AG10803 (cell line): ENCODE measurements around the gene MYT1.
"Not testable (repeated sequence)": the region's sequence is repeated elsewhere in the genome, so short reads cannot be mapped to it uniquely, and the experiment has no call there.

Experiments
- DNase-seq: peaks from one replicate; pipeline ENCODE4 v3.0.0; 2010; ENCODE audit warnings: low read depth
- H3K4me3 ChIP-seq: 2 replicates; pipeline ENCODE4 v1.5.1; 2011; ENCODE audit warnings: mild to moderate bottlenecking, low read length, control low read depth
- CTCF ChIP-seq: conservative IDR thresholded peaks from 2 replicates; pipeline ENCODE4 v1.5.1; 2011; ENCODE audit warnings: mild to moderate bottlenecking, low read length, control low read depth, inconsistent platforms

The MYT1 gene

GRCh38 chr20:64164123-64164836 lies at the start of gene MYT1:
MYT1 (plus strand) TSS chr20:64164452; CDS start chr20:64198862, 34,410 bp downstream.
- no peak within 1 kb of the TSS for H3K4me3 ChIP-seq
- DNase-seq: no peak
- no peak for TF ChIP-seq CTCF

- no peak for TF ChIP-seq CTCF
- H3K4me3 ChIP-seq: no peak overlapping the region
- no peak for DNase-seq
Observed at GRCh38 chr20:64115171-64115911, 48.9 kb upstream of the MYT1 start.

GRCh38 chr20:64116016-64116415 lies 48.2 kb upstream of the MYT1 start:
- DNase-seq: no peak
- no peak overlapping the region for H3K4me3 ChIP-seq

GRCh38 chr20:64116541-64117431 lies 47.5 kb upstream of the MYT1 start:
- TF ChIP-seq CTCF: no peak
- DNase-seq: no peak
- H3K4me3 ChIP-seq: no peak overlapping the region

More at GRCh38 chr20:64116016-64116415, 48.2 kb upstream of the MYT1 start:
- TF ChIP-seq CTCF: no peak

- not testable (repeated sequence) for DNase-seq
Observed at GRCh38 chr20:64117432-64117777, 46.8 kb upstream of the MYT1 start.

GRCh38 chr20:64119301-64119680 lies 45.0 kb upstream of the MYT1 start:
- TF ChIP-seq CTCF: no peak
- H3K4me3 ChIP-seq: no peak overlapping the region
- DNase-seq: no peak

More at GRCh38 chr20:64117432-64117777, 46.8 kb upstream of the MYT1 start:
- H3K4me3 ChIP-seq: not testable (repeated sequence)

GRCh38 chr20:64119681-64120341 lies 44.4 kb upstream of the MYT1 start:
- TF ChIP-seq CTCF: no peak
- H3K4me3 ChIP-seq: no peak overlapping the region
- no peak for DNase-seq
